HepG2 (cell line): ENCODE results near the gene FPGS. TPM values are rescaled to one million over a fixed set of nuclear protein-coding genes. Genes with fewer than 3 reads are reported as not detected.

Source experiments
- BRCA1 ChIP-seq: sonication (generic); formaldehyde crosslinking; IDR thresholded peaks from 2 replicates; pipeline ENCODE4 v1.4.0; 2020; ENCODE audit warnings: missing genetic modification reagents
- CBX5 ChIP-seq: sonication (generic); formaldehyde crosslinking; IDR thresholded peaks from 2 replicates; pipeline ENCODE4 v1.4.0; 2020; ENCODE audit warnings: missing genetic modification reagents, borderline replicate concordance
- FLYWCH1 ChIP-seq: sonication (generic); formaldehyde crosslinking; IDR thresholded peaks from 2 replicates; pipeline ENCODE4 v1.8.1; 2023; ENCODE audit warnings: mild to moderate bottlenecking, missing genetic modification reagents
- HNRNPL ChIP-seq: fragments of 200-400 bp; formaldehyde crosslinking; IDR thresholded peaks from 2 replicates; pipeline ENCODE4 v1.6.1; 2017; ENCODE audit warnings: mild to moderate bottlenecking, low read depth, low read length
- NR3C1 ChIP-seq: sonication (generic); formaldehyde crosslinking; IDR thresholded peaks from 2 replicates; pipeline ENCODE4 v1.4.0; 2020; ENCODE audit warnings: missing genetic modification reagents
- SNAI1 ChIP-seq: sonication (generic); formaldehyde crosslinking; IDR thresholded peaks from 2 replicates; pipeline ENCODE4 v1.5.0; 2020; ENCODE audit warnings: mild to moderate bottlenecking, missing genetic modification reagents, borderline replicate concordance
- ZNF30 ChIP-seq: sonication (generic); formaldehyde crosslinking; IDR thresholded peaks from 2 replicates; pipeline ENCODE4 v1.5.0; 2020; ENCODE audit warnings: mild to moderate bottlenecking, missing genetic modification reagents
- polyA plus RNA-seq, 8 experiments: library from polyadenylated mRNA; depleted of rRNA in 3 of 8; stranded (reverse) in 7 of 8; unstranded in 1 of 8; fragments of >200 nt; fragmentation: Illumina TruSeq in 4 of 8; extraction: Trizol in 4 of 8; gene quantifications; 2 replicates each; pipeline versions ENCODE4 v1.2.1 to v1.2.3, GENCODE V29; 2011 to 2016; ENCODE audit warnings: low read depth in 4 of 8, missing spikeins in 1 of 8, mixed read lengths in 1 of 8; ENCODE audit not compliant: insufficient read depth in 1 of 8
- total RNA-seq, 5 experiments: library from RNA; depleted of rRNA; stranded (reverse); fragments of >200 nt; fragmentation: Illumina TruSeq; extraction: Trizol; gene quantifications; 2 replicates each; pipeline ENCODE4 v1.2.3, GENCODE V29; 2016; ENCODE audit warnings: low read depth in 1 of 5
- TF ChIP-seq, protein P1 (sequence below): sonication (generic); formaldehyde crosslinking; IDR thresholded peaks from 2 replicates; pipeline ENCODE4 v1.5.0; 2020; ENCODE audit warnings: mild to moderate bottlenecking, missing genetic modification reagents
- TF ChIP-seq, protein P2 (sequence below): sonication (generic); formaldehyde crosslinking; IDR thresholded peaks from 2 replicates; pipeline ENCODE4 v1.4.0; 2020; ENCODE audit warnings: missing genetic modification reagents, borderline replicate concordance
- TF ChIP-seq, protein P3 (sequence below): sonication (generic); formaldehyde crosslinking; IDR thresholded peaks from 2 replicates; pipeline ENCODE4 v1.4.0; 2020; ENCODE audit warnings: missing genetic modification reagents, low read depth, mild to moderate bottlenecking, borderline replicate concordance
- TF ChIP-seq, protein P4 (sequence below): sonication (generic); formaldehyde crosslinking; IDR thresholded peaks from 2 replicates; pipeline ENCODE4 v1.4.0; 2020; ENCODE audit warnings: mild to moderate bottlenecking, missing genetic modification reagents
- TF ChIP-seq, protein P5 (sequence below): sonication (generic); formaldehyde crosslinking; IDR thresholded peaks from 2 replicates; pipeline ENCODE4 v1.5.1; 2020; ENCODE audit warnings: missing genetic modification reagents, mild to moderate bottlenecking, borderline replicate concordance
- TF ChIP-seq, protein P6 (sequence below): sonication (generic); formaldehyde crosslinking; IDR thresholded peaks from 2 replicates; pipeline ENCODE4 v1.4.0; 2020; ENCODE audit warnings: missing genetic modification reagents
- TF ChIP-seq, protein P7 (sequence below): sonication (generic); formaldehyde crosslinking; IDR thresholded peaks from 2 replicates; pipeline ENCODE4 v1.9.0; 2022; ENCODE audit warnings: low read depth, missing genetic modification reagents

Gene FPGS
- total and polyA plus RNA-seq, 2 of the 13 experiments (the other 11 are each of a cell fraction or from before 2014, with no cell fraction given) = 35.6 to 36.8 TPM

DNA sequence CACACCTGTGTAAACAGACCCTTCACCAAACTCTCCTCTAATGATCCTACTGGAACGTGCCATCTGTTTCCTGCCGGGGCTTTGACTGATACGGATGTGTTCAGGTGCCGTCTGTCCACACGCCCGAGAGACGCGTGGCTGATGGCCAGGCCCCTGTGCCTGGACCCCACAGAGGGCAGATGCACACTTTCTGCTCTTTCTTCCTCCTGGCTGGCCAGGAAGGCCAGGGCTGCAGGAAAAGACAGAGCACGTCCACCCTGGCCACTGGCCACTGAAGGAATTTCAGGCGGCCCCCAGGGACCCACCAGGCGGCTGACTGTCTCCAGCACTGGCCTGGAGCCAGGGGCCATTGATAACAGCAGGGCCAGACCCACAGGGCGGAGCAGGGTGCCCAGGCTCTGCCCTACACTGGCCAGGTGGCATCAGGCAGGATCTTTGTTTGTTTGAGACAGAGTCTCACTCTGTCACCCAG, 55.4 kb downstream of the FPGS start (continued):
- TF ChIP-seq, protein P1, sequence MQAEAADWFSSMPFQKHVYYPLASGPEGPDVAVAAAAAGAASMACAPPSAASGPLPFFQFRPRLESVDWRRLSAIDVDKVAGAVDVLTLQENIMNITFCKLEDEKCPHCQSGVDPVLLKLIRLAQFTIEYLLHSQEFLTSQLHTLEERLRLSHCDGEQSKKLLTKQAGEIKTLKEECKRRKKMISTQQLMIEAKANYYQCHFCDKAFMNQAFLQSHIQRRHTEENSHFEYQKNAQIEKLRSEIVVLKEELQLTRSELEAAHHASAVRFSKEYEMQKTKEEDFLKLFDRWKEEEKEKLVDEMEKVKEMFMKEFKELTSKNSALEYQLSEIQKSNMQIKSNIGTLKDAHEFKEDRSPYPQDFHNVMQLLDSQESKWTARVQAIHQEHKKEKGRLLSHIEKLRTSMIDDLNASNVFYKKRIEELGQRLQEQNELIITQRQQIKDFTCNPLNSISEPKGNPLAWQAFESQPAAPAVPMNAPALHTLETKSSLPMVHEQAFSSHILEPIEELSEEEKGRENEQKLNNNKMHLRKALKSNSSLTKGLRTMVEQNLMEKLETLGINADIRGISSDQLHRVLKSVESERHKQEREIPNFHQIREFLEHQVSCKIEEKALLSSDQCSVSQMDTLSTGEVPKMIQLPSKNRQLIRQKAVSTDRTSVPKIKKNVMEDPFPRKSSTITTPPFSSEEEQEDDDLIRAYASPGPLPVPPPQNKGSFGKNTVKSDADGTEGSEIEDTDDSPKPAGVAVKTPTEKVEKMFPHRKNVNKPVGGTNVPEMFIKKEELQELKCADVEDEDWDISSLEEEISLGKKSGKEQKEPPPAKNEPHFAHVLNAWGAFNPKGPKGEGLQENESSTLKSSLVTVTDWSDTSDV (CRISPR knock-in tag) = 0 out of 2 replicates have a peak, but pooled peaks have one; percentile 40
- TF ChIP-seq FLYWCH1 (CRISPR knock-in tag) (no peak), NR3C1 (CRISPR knock-in tag) (no peak), BRCA1 (no peak), HNRNPL (peak; percentile 93), CBX5 (0 out of 2 replicates have a peak, but pooled peaks have one; percentile 13), ZNF30 (CRISPR knock-in tag) (no peak), SNAI1 (CRISPR knock-in tag) (no peak)
- TF ChIP-seq, protein P2, sequence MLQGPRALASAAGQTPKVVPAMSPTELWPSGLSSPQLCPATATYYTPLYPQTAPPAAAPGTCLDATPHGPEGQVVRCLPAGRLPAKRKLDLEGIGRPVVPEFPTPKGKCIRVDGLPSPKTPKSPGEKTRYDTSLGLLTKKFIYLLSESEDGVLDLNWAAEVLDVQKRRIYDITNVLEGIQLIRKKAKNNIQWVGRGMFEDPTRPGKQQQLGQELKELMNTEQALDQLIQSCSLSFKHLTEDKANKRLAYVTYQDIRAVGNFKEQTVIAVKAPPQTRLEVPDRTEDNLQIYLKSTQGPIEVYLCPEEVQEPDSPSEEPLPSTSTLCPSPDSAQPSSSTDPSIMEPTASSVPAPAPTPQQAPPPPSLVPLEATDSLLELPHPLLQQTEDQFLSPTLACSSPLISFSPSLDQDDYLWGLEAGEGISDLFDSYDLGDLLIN (CRISPR knock-in tag) = no peak
- TF ChIP-seq, protein P3, sequence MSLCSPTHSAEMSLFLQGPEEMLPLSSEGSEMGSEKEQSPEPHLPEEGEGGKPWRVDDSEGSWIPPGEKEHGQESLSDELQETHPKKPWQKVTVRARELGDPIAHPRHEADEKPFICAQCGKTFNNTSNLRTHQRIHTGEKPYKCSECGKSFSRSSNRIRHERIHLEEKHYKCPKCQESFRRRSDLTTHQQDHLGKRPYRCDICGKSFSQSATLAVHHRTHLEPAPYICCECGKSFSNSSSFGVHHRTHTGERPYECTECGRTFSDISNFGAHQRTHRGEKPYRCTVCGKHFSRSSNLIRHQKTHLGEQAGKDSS = 0 out of 2 replicates have a peak, but pooled peaks have one; percentile 17
- TF ChIP-seq, protein P4, sequence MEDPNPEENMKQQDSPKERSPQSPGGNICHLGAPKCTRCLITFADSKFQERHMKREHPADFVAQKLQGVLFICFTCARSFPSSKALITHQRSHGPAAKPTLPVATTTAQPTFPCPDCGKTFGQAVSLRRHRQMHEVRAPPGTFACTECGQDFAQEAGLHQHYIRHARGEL (CRISPR knock-in tag) = no peak
- TF ChIP-seq, protein P5, sequence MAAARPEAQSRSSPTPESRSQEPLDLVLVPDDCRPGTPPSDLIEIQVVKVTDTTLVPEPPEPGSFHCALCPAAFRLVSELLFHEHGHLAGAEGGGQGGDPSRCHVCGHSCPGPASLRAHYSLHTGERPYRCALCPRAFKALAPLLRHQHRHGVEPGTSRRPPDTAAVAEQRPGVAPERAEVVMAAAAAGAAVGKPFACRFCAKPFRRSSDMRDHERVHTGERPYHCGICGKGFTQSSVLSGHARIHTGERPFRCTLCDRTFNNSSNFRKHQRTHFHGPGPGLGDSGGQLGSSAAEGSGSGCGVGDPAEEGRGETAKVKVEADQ = 0 out of 2 replicates have a peak, but pooled peaks have one; percentile 15
- TF ChIP-seq, protein P6, sequence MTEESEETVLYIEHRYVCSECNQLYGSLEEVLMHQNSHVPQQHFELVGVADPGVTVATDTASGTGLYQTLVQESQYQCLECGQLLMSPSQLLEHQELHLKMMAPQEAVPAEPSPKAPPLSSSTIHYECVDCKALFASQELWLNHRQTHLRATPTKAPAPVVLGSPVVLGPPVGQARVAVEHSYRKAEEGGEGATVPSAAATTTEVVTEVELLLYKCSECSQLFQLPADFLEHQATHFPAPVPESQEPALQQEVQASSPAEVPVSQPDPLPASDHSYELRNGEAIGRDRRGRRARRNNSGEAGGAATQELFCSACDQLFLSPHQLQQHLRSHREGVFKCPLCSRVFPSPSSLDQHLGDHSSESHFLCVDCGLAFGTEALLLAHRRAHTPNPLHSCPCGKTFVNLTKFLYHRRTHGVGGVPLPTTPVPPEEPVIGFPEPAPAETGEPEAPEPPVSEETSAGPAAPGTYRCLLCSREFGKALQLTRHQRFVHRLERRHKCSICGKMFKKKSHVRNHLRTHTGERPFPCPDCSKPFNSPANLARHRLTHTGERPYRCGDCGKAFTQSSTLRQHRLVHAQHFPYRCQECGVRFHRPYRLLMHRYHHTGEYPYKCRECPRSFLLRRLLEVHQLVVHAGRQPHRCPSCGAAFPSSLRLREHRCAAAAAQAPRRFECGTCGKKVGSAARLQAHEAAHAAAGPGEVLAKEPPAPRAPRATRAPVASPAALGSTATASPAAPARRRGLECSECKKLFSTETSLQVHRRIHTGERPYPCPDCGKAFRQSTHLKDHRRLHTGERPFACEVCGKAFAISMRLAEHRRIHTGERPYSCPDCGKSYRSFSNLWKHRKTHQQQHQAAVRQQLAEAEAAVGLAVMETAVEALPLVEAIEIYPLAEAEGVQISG (CRISPR knock-in tag) = no peak
- TF ChIP-seq, protein P7, sequence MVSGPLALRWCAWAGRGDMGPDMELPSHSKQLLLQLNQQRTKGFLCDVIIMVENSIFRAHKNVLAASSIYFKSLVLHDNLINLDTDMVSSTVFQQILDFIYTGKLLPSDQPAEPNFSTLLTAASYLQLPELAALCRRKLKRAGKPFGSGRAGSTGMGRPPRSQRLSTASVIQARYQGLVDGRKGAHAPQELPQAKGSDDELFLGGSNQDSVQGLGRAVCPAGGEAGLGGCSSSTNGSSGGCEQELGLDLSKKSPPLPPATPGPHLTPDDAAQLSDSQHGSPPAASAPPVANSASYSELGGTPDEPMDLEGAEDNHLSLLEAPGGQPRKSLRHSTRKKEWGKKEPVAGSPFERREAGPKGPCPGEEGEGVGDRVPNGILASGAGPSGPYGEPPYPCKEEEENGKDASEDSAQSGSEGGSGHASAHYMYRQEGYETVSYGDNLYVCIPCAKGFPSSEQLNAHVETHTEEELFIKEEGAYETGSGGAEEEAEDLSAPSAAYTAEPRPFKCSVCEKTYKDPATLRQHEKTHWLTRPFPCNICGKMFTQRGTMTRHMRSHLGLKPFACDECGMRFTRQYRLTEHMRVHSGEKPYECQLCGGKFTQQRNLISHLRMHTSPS (CRISPR knock-in tag) = peak; percentile 57; the same call in 1 of the 2 replicates
